GM04503 (cell line): ENCODE data around the gene CCN6.
"Not testable (repeated sequence)": the region's sequence is repeated elsewhere in the genome, so short reads cannot be mapped to it uniquely, and the experiment has no call there.

Experiments used
- DNase-seq: peaks from one replicate; pipeline ENCODE4 v3.0.0-alpha.2; 2012; ENCODE audit warnings: low read depth

CCN6 gene

DNA sequence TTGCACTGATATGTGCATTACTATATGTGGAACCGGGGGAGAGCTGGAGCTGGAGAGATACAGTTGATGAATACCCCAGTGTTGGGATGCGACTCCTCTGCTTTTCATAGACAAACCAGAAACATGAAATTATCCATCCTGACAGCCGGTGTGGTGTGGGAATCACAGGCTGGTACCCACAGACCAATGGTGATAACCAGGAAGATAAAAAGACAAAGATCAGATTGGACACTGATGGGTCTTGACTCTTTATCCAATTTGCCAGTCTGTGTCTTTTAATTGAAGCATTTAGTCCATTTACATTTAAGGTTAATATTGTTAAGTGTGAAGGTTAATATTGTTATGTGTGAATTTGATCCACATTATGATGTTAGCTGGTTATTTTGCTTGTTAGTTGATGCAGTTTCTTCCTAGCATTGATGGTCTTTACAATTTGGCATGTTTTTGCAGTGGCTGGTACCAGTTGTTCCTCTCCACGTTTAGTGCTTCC lies 2.6 kb upstream of the CCN6 start:
- not testable (repeated sequence) for DNase-seq

DNA sequence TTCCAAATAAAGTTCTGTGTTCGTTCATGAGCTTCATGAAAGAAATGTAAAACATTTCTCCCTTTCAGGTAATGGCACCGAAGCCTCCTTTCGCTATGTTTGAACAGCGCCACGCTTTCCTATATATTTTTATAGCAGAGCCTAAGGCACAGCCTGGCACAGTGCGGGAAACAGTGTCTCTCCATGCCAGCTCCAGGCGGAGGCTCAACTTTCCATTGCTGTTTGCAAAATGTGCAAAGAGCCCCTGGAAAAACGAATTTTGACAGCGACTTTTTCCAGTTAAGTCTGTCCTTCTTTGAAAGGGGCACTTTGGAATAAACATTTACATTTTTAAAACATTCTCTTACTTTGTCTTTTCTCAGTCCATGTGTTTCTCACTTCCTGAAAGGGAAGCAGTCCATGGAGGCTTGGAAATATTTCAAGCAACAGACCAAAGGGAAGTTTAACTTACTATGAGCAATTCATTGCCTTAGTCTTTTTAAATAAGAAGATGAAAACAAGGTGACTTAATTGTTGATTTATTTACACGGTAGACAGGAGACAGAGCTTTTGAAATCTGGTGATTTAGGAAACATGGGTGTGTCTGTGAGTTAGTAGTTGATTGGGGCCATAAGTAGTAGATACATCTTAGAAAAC lies 769 bp downstream of the CCN6 start:
- no peak for DNase-seq

DNA sequence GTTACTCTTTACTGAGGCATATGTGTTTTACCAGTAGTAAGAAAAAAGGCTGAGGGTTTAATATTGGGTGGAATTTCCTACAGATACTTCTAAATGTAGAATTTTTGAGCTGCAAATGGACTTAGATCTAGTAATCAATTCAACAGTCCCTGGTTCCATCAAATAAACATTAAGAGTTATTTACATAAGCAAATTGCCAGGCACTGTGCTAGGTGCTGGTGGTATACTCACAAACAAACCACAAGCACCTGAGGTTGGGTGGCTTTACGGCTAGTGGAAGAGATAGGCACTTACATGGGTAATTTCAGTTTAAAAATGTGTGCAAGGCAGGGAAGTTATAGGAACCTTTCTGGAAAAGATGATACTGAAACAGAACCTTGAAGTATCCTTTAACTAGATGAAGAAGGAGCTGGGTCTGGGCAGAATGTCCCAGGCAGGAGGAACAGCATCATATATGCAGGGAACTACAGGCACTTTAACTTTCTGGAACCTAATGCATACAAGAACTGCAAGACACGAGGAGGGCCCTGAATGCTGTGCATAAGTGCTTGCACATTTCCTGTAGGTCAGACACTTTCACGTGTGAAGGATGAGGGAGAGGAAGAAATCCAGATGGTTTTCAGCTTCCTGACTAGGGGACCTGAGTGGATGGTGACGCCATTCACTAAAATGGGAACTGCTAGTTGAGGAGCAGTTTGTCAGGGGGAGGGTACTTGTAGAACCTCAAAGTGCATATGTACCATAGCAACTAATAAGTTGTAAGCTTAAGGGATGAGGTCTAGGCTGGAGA lies 4.5 kb downstream of the CCN6 start:
- DNase-seq: no peak

DNA sequence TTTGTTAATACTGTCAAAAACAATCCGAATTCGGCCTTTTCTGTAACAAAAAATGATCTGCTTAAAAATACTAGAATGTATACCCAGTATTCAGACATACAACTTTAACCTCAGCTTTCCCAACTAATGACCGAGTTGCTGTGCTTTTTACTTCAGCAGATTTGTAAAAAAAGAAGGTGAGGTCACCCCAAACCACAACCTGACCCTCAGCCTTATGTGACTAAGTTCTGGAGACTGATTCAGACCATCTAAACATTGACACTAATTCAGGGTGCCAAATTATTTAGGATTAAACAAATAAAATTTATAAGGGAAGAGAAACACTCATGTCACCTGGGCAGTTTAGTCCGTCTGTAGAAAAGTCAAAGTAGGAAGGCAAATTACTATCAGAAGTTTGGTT lies 7.7 kb downstream of the CCN6 start:
- no peak for DNase-seq

DNA sequence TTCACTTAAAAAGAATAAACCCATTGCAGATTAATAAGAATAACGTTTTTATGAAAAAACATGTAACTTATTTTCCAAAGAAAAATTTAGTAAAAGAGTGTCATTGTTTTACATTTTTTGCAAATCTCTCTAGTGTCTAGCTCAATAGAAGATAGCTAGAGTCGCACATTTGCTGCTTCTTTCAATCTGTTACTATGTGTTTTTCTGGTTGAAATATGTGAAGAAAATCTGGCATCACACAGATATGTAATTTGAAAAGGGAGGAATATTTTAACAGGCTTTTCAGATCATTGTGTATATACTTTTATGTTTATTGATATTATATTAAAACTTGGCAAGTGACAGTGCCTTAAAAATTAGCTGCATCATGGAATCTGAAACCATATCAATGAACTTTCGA lies 9.1 kb downstream of the CCN6 start:
- no peak for DNase-seq

DNA sequence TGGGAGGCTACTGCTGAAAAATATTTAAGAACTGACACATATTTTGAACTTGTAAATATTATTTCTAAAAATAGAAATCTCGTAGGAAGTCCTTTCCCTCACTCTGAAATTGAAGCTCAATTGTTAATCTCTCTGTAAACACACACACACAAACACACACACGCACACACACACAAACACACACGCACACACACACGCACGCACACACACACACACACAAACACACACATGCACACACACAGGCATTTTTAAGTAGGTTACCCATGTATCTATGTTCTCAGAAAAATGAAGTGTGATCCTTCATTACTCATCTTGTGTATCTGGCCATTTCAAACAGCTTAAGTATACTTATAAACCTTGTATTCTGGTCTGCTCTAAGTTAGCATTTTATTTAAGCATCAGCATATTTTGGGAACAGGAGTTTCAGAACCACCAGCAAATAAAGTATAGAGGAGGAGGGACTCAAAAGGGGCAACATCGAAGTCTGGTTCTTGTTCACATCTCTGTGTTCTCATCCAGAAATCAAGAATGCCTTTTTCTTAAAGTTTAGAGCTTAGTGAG lies 11.6 kb downstream of the CCN6 start:
- DNase-seq: no peak

DNA sequence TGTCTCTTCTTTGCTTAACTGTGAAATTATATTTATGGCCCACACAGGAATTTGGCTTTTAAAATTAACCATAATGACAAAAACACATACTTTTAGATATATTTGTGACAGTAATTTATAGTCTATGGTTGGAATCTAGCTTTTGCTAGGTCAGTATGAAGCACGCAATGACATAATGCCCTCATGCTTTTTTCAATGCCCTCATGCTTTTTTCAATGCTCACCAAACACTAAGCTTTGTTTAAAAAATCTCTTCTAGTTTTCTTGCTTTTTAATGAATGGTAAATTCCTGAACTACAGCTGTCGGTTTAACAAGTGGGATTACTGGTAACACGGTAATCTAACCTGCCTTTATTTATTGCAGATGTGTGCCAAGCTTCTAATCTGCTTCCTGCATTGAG lies 12.7 kb downstream of the CCN6 start:
- no peak for DNase-seq

DNA sequence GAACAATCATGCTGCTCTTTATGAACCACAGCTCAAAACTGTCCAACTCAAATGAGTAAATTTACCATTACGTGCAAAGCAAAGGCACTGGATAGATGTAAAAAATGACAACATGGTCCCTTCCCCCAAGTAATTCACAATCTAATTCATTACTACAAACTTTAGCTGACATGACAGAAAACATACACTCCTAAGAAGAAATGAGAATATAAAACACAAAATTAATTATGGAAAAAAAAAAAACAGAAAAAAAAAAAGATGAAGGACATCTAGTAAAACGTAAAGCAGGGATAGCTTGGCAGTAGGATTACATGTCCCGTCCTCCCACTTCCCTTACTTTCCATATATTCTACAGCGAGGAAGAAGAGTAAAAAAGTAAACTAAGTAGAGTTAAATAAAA lies 27.7 kb downstream of the CCN6 start:
- no peak for DNase-seq

DNA sequence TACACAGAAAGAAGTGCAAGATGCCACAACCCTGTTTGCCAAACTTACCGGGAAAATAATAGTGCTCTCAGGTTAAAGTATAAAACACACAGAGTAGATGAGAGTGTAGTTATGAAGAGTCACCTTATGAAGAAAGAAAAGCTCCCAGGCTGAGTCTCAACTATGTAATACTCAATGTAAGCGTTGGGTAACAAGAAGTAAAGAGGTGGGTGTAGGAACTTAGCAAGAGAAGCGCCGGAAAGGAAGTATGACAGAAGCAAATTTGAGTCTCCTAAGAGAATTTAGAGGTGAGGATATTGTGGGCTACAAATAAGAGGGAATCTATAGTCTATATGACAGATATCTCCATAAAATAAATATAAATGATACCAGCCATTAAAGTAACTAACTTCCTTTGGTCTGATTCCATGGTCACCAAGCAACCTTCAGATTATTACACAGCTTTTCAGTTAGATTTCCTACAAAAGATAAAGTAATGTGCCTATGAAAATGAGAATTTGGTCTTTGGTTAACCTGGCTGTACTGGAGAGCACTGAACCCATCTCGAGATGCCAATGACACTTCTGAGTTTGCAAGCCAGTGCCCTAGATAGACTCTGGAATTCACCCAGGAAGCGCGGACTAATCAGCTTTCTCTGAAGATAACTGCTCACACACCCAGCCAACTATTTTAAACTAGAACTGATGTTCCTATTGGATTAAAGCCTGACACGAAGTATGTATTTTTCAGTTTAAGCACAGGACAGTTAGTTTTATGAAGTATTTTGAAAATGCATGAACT lies 31.6 kb downstream of the CCN6 start:
- DNase-seq: no peak

DNA sequence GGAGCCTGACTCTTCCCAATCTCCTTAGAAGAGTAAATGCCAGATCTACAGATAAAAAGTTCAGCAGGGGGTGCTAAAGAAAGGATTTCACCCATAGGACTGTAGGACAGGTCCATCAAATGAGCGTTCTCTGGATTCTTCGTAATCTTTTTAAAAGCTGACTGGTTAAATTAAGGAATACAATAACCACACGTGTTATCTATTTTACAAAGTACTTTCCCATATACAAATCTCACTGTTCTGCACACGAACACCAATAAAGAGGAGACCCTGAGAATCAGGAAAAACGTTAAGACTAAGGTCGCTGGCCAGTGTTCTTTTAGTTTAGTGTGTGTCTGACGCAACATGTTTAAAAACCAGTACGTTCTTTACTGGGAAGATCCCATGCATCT lies 32.8 kb downstream of the CCN6 start:
- DNase-seq: peak; percentile 32

DNA sequence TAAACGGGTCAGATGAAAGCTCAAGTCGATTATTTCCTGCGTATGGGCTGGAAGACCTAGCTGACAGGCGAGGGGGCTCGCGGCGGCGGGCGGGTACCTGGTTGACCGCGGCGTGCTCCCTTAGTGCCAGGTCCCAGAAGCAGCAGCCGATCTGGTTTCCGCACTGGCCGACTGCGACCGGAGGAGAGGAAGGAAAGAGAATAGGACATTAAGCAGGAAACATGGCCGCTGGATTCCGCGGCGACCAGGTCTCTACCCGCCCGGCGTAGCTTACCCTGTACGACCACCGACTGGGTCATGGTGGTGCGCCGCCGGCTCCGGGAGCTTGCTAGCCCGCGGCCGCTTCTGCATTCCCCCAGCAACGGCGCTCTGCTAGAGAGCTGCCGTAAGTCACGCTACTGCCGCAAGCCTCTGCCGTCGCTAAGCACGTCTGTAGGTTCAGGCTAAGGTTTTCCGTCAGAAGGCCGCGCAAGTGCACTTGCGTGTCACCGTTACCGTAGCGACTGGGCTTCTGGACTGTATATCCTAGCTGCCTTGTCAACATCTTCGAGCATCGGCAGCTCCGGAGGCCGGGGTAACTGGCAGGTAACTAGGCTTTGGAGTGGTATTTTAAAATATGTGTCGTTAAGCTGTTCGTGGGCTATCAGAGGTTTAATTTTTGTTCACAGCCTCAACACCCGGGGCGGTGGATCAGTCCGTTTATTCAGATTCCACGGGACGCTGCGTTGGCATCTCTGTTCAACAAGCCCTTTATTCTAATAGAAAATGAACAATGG lies 33.4 kb downstream of the CCN6 start, which contains the start of the genes FAM229B and TUBE1:
TSS of gene FAM229B (plus strand) at position 456 of the 776 bp plus-strand sequence. CDS start 11,693 bp downstream, outside the sequence.
TSS of gene TUBE1 (minus strand) at position 347 of the 776 bp plus-strand sequence. CDS start at position 299, 48 bp downstream.
- peak; percentile 92 for DNase-seq

DNA sequence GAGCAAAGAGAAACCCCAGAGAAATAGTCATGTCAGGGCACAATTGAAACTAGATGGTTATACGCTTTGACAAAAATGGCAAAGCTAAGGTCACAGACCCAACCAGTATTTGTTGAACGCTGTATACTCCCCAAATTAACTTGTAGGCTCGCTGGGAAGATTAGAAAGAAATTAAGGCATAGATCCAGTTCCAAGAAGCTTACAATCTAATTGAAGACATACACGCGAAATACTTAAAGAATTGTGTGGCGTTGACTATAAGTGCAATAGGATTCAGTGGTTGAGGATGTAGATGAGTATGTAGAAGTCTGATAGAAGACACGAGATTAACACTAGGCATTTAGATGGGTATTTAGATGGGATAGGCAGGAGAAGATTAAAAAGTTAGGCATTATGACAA lies 34.0 kb downstream of the CCN6 start:
- no peak for DNase-seq

DNA sequence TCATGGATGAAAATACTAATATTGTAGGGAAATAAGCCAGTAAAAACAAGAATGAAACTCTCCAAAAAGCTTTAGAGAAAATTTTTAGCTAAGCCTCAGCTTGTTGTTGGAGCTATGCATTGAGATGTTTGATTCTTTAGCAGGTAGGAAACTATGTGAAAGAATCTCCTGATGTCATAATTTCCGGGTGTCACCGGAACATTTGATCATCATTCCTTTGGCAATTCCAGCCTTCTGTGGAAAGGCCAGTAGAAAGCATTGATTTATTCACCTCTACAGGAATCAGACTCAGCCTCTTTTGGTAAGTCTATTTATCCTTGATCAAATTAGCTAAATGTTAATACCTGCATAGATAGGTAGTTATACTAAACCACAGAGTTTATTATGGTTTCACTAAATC lies 43.0 kb downstream of the CCN6 start:
- no peak for DNase-seq

DNA sequence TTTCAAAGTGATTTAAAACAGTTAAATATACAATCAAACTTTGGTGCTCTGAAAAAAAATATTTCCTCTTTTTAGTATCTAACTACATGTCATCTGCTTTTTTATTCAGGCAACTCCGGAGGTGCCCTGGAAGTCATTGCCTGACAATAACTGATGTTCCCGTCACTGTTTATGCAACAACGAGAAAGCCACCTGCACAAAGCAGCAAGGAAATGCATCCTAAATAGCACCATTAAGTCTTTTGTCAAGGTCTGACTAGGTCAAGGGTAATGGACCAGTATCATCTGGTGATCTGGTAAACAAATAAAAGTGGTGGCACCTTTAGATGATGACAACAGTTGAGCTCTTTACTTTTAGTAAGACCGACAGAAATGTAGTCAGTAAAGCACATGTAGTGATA lies 46.7 kb downstream of the CCN6 start:
- DNase-seq: no peak

DNA sequence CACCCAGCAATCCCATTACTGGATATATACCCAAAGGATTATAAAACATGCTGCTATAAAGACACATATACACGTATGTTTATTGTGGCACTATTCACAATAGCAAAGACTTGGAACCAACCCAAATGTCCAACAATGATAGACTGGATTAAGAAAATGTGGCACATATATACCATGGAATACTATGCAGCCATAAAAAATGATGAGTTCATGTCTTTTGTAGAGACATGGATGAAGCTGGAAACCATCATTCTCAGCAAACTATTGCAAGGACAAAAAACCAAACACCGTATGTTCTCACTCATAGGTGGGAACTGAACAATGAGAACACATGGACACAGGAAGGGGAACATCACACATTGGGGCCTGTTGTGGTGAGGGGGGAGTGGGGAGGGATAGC lies 52.1 kb downstream of the CCN6 start:
- not testable (repeated sequence) for DNase-seq

DNA sequence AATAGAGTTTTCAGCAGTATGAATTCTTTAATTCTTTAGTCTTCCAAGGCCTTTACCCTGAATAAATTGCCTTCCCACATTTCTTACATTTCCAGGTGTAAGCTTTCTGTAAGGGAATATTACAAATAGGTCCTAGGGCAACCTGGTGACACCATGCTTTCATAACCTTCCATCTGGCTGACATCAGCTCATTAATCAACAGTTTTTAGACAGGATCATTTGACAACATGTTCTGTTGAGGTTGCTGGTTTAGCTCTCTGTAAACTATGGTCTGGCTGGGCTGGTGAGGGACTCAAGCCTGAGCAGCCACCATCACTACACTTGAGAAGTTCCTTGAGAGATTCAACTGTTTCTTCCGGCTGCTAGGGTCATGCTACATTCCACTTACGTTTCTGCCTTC lies 52.7 kb downstream of the CCN6 start:
- DNase-seq: no peak

DNA sequence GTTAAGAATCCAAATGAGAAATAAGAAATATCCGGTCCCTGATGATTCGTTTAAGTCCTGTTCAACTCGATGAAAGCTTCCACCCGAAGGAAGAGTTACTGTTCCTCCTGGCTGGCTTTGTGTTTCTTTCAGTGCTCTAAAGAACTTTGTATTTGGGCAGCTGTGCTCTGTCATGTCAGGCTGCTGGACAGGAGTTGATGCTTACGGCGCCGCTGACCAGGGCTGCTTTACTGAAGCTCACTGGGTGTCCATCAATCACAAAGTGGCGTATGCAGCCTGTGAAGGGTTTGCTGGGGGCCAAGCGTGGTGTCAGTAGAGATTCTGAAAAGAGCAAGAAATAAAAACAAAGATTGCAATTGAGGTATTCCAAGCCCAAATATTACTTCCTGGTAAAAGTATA lies 55.4 kb downstream of the CCN6 start:
- no peak for DNase-seq

DNA sequence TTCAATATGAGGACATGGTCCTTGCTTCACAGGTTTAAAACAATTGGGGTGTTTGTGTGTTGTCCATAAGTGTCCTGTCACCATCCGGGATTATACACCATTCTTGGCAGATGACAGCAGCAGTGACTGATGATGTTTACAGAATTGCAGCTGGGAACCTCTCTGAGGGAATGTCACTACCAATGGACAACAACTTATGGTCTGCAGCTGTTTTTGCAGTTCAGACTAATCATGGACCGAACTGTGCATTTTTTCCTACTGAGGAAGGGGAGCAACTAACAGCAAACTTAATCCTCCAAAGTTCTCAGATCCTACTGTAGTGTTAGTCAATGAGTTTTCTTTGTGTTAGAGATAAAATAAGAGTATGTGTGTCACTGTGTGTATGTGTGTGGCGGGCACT lies 59.5 kb downstream of the CCN6 start:
- no peak for DNase-seq

DNA sequence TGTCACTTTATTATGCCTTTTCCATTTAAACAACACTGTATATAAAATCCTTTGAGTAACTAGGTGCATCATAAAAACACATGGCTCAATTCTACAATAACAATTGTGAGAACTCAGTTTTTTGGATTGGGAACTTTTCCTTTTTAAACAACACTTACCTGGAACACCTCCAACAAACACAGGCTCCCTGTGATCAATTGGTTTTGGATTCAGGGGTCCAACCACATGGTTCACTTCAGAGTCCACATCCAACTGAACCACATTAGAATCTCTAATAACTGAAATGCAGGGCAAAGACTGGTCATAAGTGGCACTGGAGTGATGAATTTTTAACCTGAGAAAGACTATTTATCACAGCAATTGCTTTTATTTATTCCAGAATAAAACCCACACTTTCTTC lies 60.0 kb downstream of the CCN6 start:
- DNase-seq: no peak

DNA sequence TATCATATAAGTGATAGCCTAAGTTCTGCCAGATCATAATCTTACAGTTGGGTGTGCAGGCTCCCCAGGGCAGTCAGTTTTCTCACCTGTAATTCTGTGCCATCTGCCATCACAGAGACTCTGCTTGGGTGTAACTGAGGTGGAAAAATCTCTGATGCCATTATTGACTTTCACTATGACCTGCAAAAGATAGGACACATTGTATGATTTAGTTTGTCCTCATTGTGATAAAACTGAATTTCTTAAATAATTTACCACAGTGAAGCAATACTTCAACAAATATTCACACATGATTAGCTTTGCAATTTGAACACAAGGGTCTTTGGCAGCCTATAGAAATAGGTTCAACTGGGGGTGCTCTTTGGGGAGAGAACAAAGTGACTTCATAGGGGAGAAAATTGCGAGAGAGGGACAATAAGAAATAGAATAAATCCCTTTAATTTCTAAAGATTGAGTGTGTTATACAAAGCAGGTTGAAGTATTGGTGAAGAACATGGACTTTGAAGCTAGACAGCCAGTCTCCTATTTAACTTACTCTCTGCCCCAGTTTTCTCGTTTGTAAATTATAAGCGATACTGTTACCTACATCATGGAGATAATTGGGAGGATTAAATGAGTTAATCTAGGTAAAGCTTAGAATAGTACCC lies 60.8 kb downstream of the CCN6 start:
- DNase-seq: no peak

DNA sequence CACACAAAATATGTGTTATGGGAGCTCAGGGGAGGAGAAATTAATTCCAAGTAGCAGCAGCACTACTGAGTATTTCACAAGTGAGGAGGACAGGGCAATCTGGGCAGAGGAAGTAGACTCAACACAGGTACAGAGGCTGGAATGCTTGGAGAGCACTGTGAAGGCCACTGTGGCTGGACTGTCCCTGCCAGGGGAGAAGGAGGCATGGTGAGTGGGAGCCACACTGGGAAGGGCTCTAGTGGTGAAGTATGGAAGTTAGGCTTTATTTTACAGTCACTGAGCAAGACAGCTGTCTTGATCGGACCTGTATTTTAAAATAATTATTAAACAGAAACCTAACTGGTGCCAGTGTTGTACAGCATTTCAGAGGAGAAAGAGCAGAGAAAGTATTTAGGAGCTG lies 62.3 kb downstream of the CCN6 start:
- DNase-seq: no peak
